CD4-positive, alpha-beta T cell treated with Interleukin-21 for 1 hour (primary cell): ENCODE measurements around the gene HTT.

Experiments used
- DNase-seq: peaks from one replicate; pipeline ENCODE4 v3.0.0-alpha.2; 2020

The HTT gene

GRCh38 chr4:3205995-3206394, 131.5 kb downstream of the HTT start:
- DNase-seq, result no peak

GRCh38 chr4:3206439-3207100, 132.1 kb downstream of the HTT start:
- DNase-seq, result no peak

GRCh38 chr4:3207531-3208037, 133.1 kb downstream of the HTT start:
- DNase-seq, result no peak

GRCh38 chr4:3208826-3209225, 134.3 kb downstream of the HTT start:
- no peak for DNase-seq

GRCh38 chr4:3209551-3210325, 135.3 kb downstream of the HTT start:
- DNase-seq, result no peak

- no peak for DNase-seq
Observed at GRCh38 chr4:3210467-3210866, 136.0 kb downstream of the HTT start.

- DNase-seq, result no peak
Observed at GRCh38 chr4:3211866-3212265, 137.4 kb downstream of the HTT start.

GRCh38 chr4:3212391-3213105, 138.1 kb downstream of the HTT start:
- DNase-seq, result no peak

GRCh38 chr4:3213106-3213425, 138.6 kb downstream of the HTT start:
- DNase-seq, result no peak

GRCh38 chr4:3213661-3214250, 139.3 kb downstream of the HTT start:
- DNase-seq, result no peak

- no peak for DNase-seq
Observed at GRCh38 chr4:3215256-3215655, 140.8 kb downstream of the HTT start.

GRCh38 chr4:3215733-3216132, 141.3 kb downstream of the HTT start:
- DNase-seq, result no peak

GRCh38 chr4:3217266-3217665, 142.8 kb downstream of the HTT start:
- no peak for DNase-seq

GRCh38 chr4:3217771-3218170, 143.3 kb downstream of the HTT start:
- no peak for DNase-seq

GRCh38 chr4:3218824-3219760, 144.6 kb downstream of the HTT start:
- DNase-seq, result no peak

GRCh38 chr4:3219761-3220475, 145.4 kb downstream of the HTT start:
- no peak for DNase-seq

- no peak for DNase-seq
Observed at GRCh38 chr4:3220476-3221183, 146.1 kb downstream of the HTT start.

- DNase-seq, result no peak
Observed at GRCh38 chr4:3221184-3221494, 146.7 kb downstream of the HTT start.

- DNase-seq, result no peak
Observed at GRCh38 chr4:3221996-3222395, 147.5 kb downstream of the HTT start.

- no peak for DNase-seq
Observed at GRCh38 chr4:3223346-3223745, 148.9 kb downstream of the HTT start.
